Stimulated activated CD8-positive, alpha-beta memory T cell treated with anti-CD3 and anti-CD28 coated beads, Interleukin-2, amount 100 ng/mL, for 1 hour (primary cell): ENCODE data around the gene CRIM1.

Experiments
- DNase-seq, 2 donors: peaks; one replicate each; pipeline ENCODE4 v3.0.0-alpha.2; 2020; ENCODE audit warnings: low read depth in 2 of 2

Gene CRIM1

DNA sequence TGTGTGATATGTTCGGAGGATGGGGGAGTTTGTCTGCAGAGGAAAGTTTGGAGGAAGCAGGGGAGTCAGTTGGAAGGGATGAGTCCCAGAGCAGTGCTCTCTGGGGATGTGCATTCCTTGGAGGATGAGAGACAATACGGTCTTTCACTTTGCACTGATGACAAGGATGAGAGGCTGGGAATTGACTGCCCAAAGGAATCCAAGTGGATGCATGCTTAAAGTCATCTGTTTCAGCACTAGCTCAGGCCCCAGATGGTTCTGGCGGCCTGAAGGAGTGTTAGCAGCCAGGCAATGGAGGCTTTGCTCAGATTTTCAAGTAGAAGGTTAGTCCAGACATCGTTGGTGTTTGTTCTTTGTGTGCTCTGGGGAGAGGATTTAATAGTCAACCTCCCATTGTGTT lies 100.2 kb downstream of the CRIM1 start:
- DNase-seq, result no peak

DNA sequence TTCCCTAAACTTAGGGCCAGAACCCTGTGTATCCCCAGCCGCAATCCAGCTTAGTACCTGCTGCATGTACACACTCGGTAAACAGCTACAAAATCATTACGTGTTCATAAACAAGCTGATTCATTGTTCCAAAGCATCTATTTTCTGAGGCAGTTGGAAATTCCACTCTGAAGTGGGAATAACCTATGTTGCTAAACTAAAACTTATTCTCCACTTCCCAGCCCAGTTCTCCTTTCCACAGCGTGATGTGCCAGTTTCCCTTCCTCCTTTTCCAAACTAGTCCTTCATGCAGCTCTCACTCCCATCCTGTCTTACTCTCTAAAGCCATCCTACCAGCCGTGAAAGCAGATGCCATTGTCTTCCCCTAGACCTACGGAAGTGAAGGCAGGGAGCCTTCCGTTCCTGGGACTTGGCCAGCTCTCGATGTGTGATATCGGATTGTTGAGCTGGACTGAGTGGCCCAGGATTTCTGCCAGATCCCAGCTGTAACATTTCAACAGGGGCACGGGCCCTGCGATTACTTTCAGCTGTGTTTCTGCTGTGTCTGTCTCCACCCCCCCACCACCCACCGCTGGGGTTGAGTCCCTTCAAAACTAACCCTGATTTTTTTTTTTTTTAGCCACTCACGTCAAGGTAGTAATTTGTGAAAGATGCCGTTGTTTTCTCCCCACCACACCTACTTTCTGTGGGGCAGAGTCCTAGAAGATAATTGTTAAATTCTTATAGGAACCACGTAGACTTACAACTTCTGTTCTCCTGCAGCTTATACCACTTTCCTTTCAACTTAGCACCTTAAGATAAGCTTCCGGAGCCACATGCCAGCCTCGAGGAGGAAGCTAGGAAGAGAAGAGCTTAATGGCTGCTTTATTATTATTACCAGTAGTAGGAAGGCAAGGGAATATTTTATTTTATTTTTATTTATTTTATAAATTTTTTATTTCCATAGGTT lies 100.9 kb downstream of the CRIM1 start:
- DNase-seq, result no peak

GRCh38 chr2:36458106-36458505 lies 102.5 kb downstream of the CRIM1 start:
- DNase-seq, result no peak

- DNase-seq, result no peak
Measured at GRCh38 chr2:36459725-36460137, 104.2 kb downstream of the CRIM1 start.

DNA sequence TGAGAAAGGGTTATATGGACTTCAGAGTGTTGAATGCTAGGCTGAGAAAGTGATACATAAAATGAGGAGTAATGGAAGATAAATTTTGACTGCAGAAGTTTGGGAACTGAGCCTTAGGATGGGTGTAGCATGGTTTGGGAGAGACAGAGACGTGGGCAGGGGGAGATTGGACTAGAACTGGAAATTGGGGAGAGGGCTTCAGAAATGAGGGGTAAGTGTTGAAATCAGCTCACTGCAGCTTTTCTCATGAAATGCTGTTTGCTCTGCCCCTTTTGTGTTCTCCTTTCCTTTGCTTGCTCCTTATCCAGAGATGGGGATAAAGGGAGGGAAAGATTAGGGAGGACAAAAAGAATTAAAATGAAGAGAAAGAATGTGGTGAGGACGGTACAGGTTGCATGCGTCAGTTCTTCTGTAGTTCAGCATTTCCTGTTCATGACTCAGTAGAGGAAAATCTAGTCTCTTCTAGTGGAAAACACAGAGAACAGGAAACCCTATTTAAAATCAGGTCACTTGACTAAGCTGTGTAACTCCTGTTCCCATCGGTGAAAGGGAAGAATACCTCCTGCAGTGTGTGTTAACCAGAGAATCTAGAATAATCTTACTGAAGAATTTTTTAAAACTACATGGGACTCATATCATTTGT lies 105.6 kb downstream of the CRIM1 start:
- DNase-seq, result no peak

- no peak for DNase-seq
Measured at GRCh38 chr2:36462311-36462935, 106.8 kb downstream of the CRIM1 start.

DNA sequence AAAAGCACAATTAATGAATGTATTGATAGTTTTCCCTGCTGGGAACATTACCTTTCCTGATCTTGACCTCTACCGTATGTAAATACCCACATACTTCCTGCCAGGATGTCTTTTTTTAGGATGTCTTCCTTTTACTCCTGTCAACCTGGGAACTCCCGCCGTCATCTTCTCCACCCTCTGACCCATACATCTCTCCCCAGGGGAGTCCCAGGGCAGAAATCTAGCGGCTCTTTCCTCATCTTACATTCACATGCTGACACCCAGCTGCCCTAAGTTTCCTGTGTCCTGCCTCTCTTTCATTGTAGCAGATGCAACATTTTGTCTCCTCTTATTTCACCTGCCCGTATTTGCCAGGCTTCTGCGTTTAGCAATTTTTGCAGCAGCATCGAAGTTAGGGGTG lies 107.8 kb downstream of the CRIM1 start:
- DNase-seq, result no peak

GRCh38 chr2:36464006-36464721 lies 108.6 kb downstream of the CRIM1 start:
- no peak for DNase-seq

GRCh38 chr2:36466135-36466534 lies 110.6 kb downstream of the CRIM1 start:
- DNase-seq, result no peak

DNA sequence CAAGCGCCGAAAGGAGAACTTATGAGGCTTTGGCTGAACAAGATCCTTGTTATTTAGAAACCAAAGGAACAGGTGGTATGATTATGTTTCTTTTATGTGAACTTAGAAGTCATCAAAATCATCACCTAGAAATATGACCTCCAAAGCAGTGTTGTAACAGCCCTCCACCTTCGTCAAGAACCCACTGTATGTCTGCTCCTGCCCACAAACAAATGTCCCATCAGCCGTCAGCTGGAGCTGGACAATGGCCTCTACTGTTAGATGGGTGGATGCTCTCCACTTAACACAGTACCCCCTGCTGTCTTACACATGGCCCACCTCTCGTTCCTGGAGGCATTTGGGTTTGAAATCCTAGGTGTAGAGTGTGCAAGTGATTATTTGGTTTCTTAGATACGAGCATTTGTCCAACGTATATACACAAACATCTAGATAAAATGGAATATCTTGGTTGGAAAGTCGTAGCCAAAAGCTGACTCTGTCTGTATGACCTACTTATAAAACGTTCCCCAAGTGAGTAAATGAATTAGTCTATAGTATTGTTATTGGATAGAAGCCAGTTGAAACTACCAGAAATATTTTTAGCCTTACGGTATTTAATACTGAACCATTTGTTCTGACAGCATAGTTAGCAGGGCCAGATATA lies 113.0 kb downstream of the CRIM1 start:
- no peak for DNase-seq

- DNase-seq, result no peak
Measured at GRCh38 chr2:36469106-36469477, 113.5 kb downstream of the CRIM1 start.

DNA sequence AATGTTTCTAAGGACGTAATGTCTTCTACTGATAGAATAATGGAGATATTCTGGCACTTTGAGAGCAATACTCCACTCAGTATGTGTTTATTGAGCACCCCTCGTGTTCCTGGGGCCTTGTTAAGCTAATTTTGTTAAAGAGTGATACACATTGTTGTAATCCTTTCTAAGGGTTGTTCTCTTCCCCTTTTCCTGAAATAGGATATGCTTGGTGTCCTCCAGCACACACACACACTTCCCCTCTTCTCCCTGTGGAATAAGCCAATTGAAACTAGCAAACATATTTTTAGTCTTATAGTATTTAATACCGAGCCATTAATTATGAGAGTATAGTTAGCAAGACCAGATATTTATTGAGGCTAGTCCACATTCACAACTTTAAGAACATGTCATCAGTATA lies 114.1 kb downstream of the CRIM1 start:
- no peak for DNase-seq

DNA sequence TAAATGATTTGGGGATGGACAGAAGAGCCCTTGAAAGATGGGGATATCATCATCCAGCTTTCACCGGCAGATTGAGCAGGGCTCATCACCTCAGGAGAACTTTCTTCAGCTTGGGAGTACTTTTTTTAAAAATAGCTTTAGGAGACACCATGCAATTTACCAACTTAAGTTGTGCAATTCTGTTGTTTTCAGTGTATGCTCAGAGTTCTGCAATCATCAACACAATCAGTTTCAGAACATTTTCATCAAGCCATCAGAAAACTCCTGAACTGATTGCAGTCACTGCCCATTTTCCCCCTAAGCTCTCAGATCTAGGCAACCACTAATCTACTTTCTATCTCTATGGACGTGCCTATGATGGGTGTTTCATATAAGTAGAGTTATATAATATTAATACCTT lies 117.7 kb downstream of the CRIM1 start:
- no peak for DNase-seq

DNA sequence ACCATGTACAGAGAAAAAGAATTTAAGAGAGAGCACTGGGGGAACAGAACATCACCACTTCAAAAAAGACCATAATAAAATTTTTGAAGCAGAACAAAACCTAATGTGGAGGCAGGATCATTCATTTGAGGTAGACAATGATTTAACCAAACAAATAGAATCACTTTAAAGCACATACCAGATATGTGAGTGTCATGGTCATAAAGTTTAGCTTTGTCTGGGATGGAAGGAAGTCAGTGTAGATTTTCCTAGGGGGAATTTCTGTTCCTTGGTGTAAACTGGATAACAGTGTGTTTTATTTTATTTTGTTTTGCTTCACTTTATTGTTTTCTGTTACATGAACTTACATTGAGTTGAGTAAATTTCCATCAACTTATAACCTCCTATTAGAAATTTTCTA lies 120.8 kb downstream of the CRIM1 start:
- DNase-seq, result no peak

GRCh38 chr2:36477315-36477714 lies 121.7 kb downstream of the CRIM1 start:
- DNase-seq, result no peak

GRCh38 chr2:36477746-36478145 lies 122.2 kb downstream of the CRIM1 start:
- DNase-seq, result no peak

- DNase-seq, result no peak
Measured at GRCh38 chr2:36478332-36478738, 122.8 kb downstream of the CRIM1 start.

GRCh38 chr2:36478999-36479398 lies 123.4 kb downstream of the CRIM1 start:
- DNase-seq, result no peak

DNA sequence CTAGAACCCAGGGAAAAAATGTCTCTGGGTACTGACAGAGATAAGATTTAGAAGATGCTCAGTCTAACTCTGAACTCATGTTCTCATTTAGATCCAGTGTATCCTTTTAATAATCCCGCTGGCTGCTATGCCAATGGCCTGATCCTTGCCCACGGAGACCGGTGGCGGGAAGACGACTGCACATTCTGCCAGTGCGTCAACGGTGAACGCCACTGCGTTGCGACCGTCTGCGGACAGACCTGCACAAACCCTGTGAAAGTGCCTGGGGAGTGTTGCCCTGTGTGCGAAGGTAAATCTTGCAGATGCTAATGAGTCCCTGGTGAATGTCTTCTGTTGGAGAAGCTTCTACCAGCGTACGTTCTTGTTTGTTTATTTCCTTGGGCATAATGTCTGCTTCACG lies 123.8 kb downstream of the CRIM1 start:
- no peak for DNase-seq

DNA sequence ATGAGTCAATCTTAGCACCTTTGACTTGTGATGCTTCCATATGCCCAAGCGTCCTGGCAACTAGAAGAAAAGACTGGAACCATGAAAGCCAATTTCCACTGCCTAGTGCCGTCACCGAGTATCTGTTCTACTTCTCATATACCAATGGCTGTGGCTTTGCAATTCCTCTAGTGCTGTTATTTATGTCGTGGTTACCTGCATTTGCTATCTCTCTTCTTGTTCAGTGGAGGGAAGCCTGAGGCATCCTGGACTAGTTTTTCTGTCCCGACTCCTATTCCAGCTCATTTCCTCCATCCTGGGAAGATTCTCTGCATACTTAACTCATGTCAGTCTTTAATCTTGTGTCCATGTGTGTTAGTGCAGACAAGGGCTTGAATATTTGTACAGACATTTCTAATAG lies 124.5 kb downstream of the CRIM1 start:
- DNase-seq, result no peak

GRCh38 chr2:36480636-36481035 lies 125.1 kb downstream of the CRIM1 start:
- no peak for DNase-seq

DNA sequence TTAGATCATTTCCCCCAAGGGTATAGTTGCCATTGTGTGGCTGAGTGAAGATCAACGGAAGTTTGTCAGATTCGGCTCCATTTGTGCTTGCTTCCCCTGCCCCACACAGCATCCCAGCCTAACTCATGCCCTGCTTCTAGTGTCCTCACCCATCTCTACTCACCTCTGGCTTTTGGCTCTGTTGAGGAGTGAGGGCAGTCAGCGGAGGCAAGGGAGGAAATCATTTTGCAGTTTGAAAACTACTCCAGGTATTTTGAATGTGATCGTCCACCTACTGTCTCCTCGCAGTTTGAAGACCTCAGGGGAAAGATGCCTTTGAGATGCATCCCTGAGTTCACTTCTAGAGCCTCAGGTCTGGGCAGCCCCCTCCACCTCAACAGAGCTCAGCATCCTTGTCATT lies 126.1 kb downstream of the CRIM1 start:
- no peak for DNase-seq
